ENCODE results near the gene PAX7. TPM values are rescaled to one million over a fixed set of nuclear protein-coding genes. Genes with fewer than 3 reads are reported as not detected.

The PAX7 gene
- total and polyA plus RNA-seq, 2 of the 4 experiments (the other 2 are of a cell fraction): not detected

- TF ChIP-seq MXI1 (IDR thresholded peaks at IDR 0.05; ENCODE audit: borderline replicate concordance, low read depth, low read length) (no peak), CEBPB (IDR thresholded peaks at IDR 0.05; ENCODE audit: low read depth, low read length) (no peak), MAFK (IDR thresholded peaks at IDR 0.05; ENCODE audit: low read depth, low read length) (no peak), FOS (IDR thresholded peaks at IDR 0.05; ENCODE audit: low read depth, low read length) (no peak), RAD21 (IDR thresholded peaks at IDR 0.05; ENCODE audit: low read length) (no peak), RCOR1 (IDR thresholded peaks at IDR 0.05; ENCODE audit: insufficient replicate concordance, low read length) (no peak), ELK1 (IDR thresholded peaks at IDR 0.05; ENCODE audit: borderline replicate concordance, low read depth, low read length) (no peak), MAZ (IDR thresholded peaks at IDR 0.05; ENCODE audit: borderline replicate concordance, low read depth, low read length) (no peak), POLR2A (IDR thresholded peaks at IDR 0.05; ENCODE audit: low read depth, low read length) (no peak), USF2 (IDR thresholded peaks at IDR 0.05; ENCODE audit: low read depth, low read length) (no peak), SMC3 (IDR thresholded peaks at IDR 0.05; ENCODE audit: low read depth, low read length) (no peak), CTCF (conservative IDR thresholded peaks at IDR 0.05; ENCODE audit: low read depth, low read length) (no peak), RFX5 (IDR thresholded peaks at IDR 0.05; ENCODE audit: low read depth, low read length) (no peak), NFE2L2 (IDR thresholded peaks at IDR 0.05; ENCODE audit: low read depth, low read length) (no peak), BHLHE40 (IDR thresholded peaks at IDR 0.05; ENCODE audit: low read depth, low read length) (no peak), CHD1 (IDR thresholded peaks at IDR 0.05; ENCODE audit: low read depth, low read length) (no peak)
- ChIA-PET CTCF (no interaction called here), POLR2A (ENCODE audit: unreplicated experiment) (no interaction called here)
- intact Hi-C loops (cut with micrococcal nuclease): no loop called here
- H3K4me3 ChIP-seq (ENCODE audit: insufficient read depth, low read depth, low read length): no peak overlapping the region
- no peaks in the 10 kb centered on the region for H3K36me3 ChIP-seq (ENCODE audit: control insufficient read depth, insufficient read depth, low read length)
- H2AK5ac ChIP-seq (ENCODE audit: low read depth, low read length): no peak overlapping the region
- H3K4me2 ChIP-seq (ENCODE audit: low read depth, low read length): no peak overlapping the region
- H2BK20ac ChIP-seq (ENCODE audit: low read depth, low read length): no peak overlapping the region
- no peaks in the 10 kb centered on the region for H3K79me1 ChIP-seq (ENCODE audit: low read depth in 1 of 2, low read length in 2 of 2)
- peak overlapping the region; percentile 42 for H2AK9ac ChIP-seq (replicated peaks; ENCODE audit: low read depth, low read length, poor library complexity)
- H3K4me1 ChIP-seq (ENCODE audit: control insufficient read depth, insufficient read depth, low read length): no peaks in the 10 kb centered on the region
- H4K8ac ChIP-seq (ENCODE audit: low read depth in 2 of 2, low read length in 2 of 2): no peak overlapping the region
- H2BK15ac ChIP-seq (ENCODE audit: low read depth, low read length): no peak overlapping the region
- no peak overlapping the region for H4K91ac ChIP-seq (ENCODE audit: insufficient read depth, low read depth, low read length)
- peaks cover 82% of the 10 kb centered on the region for H3K27me3 ChIP-seq (ENCODE audit: control insufficient read depth, insufficient read depth, low read length)
- no peak overlapping the region for H3K4ac ChIP-seq (ENCODE audit: low read depth, low read length)
- H2BK5ac ChIP-seq (ENCODE audit: low read depth, low read length, poor library complexity, severe bottlenecking): no peak overlapping the region
- H3K18ac ChIP-seq (ENCODE audit: low read depth, low read length): no peak overlapping the region
- H4K5ac ChIP-seq (ENCODE audit: low read depth, low read length): no peak overlapping the region
- no peak overlapping the region for H3K27ac ChIP-seq (ENCODE audit: insufficient read depth, low read length)
- no peak overlapping the region for H3K23ac ChIP-seq (ENCODE audit: low read depth, low read length)
- no CpG with 5 or more reads among the region's 10 CpGs for WGBS, 2 experiments (ENCODE audit: extremely low coverage in 2 of 2, insufficient read length in 1 of 2)
- no peak for DNase-seq
- in situ Hi-C loops (cut with MboI; ENCODE audit: low sequenced_read_pairs): no loop called here
- H3K14ac ChIP-seq (replicated peaks; ENCODE audit: low read depth, low read length): no peak overlapping the region
- dilution Hi-C loops (cut with HindIII; ENCODE audit: low sequenced_read_pairs, unreplicated experiment): no loop called here
- H3K9me1 ChIP-seq (ENCODE audit: insufficient read depth, low read length): no peaks in the 10 kb centered on the region
- no peak overlapping the region for H3K56ac ChIP-seq (ENCODE audit: extremely low read depth, insufficient read depth, low read length)
- BruUV-seq (replicated peaks): no TSS peak
- H3K9me3 ChIP-seq (ENCODE audit: control insufficient read depth, insufficient read depth, low read length): no peaks in the 10 kb centered on the region
- H2BK120ac ChIP-seq (ENCODE audit: low read depth, low read length): no peak overlapping the region
- ATAC-seq (ENCODE audit: low read depth): no peak
- H3K9ac ChIP-seq (ENCODE audit: low read depth, low read length): no peak overlapping the region
- no peaks in the 10 kb centered on the region for H4K20me1 ChIP-seq (ENCODE audit: insufficient read depth, low read length)
- no peak overlapping the region for H2AFZ ChIP-seq (replicated peaks; ENCODE audit: low read length, poor library complexity)
These were observed 15.1 kb downstream of the PAX7 start for GRCh38 chr1:18645747-18646090.

All from IMR-90 (cell line).